Medulla oblongata (tissue), 1 donor: ENCODE results near the gene KIF23.

Source experiments
- DNase-seq: peaks from one replicate; pipeline ENCODE4 v3.0.0-alpha.2; 2015; ENCODE audit errors: extremely low spot score

Gene KIF23

GRCh38 chr15:69490356-69491037 is 76.3 kb downstream of the KIF23 start:
- peak; percentile 35 for DNase-seq

GRCh38 chr15:69491038-69491505 is 76.9 kb downstream of the KIF23 start:
- peak; percentile 37 for DNase-seq

- no peak for DNase-seq
Measured at GRCh38 chr15:69493406-69493805, 79.3 kb downstream of the KIF23 start.

- no peak for DNase-seq
Measured at GRCh38 chr15:69496001-69496400, 81.9 kb downstream of the KIF23 start.

- DNase-seq: no peak
Measured at GRCh38 chr15:69497076-69497475, 82.9 kb downstream of the KIF23 start.

GRCh38 chr15:69497667-69498066 is 83.5 kb downstream of the KIF23 start:
- no peak for DNase-seq
